ENCODE measurements around the gene LYPLAL1.

The LYPLAL1 gene

GRCh38 chr1:219155135-219155534 lies 18.5 kb upstream of the LYPLAL1 start:
- no peaks in the 10 kb centered on the region for H3K9me2 ChIP-seq (replicated peaks; ENCODE audit: insufficient read depth, low read length)

GRCh38 chr1:219159946-219160645 lies 13.6 kb upstream of the LYPLAL1 start:
- Histone ChIP-seq H4K20me1 (ENCODE audit: insufficient read depth, low read length) (no peaks in the 10 kb centered on the region), H3K4me1 (ENCODE audit: low read length) (no peaks in the 10 kb centered on the region), H3K9me2 (replicated peaks; ENCODE audit: insufficient read depth, low read length) (no peaks in the 10 kb centered on the region), H2AFZ (ENCODE audit: low read length) (no peak overlapping the region), H3K9ac (ENCODE audit: low read length) (no peak overlapping the region), H3K27ac (ENCODE audit: low read length) (no peak overlapping the region), H3K27me3 (replicated peaks; ENCODE audit: insufficient read depth, low read length) (no peaks in the 10 kb centered on the region), H3K36me3 (replicated peaks; ENCODE audit: insufficient read depth, low read length) (no peaks in the 10 kb centered on the region), H3K4me3 (ENCODE audit: low read length) (no peak overlapping the region), H3F3A (ENCODE audit: insufficient read depth, low read length) (no peaks in the 10 kb centered on the region), H3K4me2 (ENCODE audit: low read depth, low read length) (no peak overlapping the region), H3K9me3 (replicated peaks; ENCODE audit: insufficient read depth, low read length) (no peaks in the 10 kb centered on the region), H3K79me2 (ENCODE audit: low read length) (no peaks in the 10 kb centered on the region)
- no peak for TF ChIP-seq EZH2phosphoT487 (IDR thresholded peaks at IDR 0.05; ENCODE audit: low read length)
- TF ChIP-seq CTCF (IDR thresholded peaks at IDR 0.05; ENCODE audit: low read length) = no peak
- no peak for TF ChIP-seq EZH2 (optimal IDR thresholded peaks at IDR 0.05; ENCODE audit: low read depth, low read length)
- DNase-seq = no peak

More at GRCh38 chr1:219155135-219155534, 18.5 kb upstream of the LYPLAL1 start:
- H4K20me1 ChIP-seq (ENCODE audit: insufficient read depth, low read length) = no peaks in the 10 kb centered on the region
- no peak overlapping the region for H3K4me2 ChIP-seq (ENCODE audit: low read depth, low read length)
- H3K27ac ChIP-seq (ENCODE audit: low read length) = no peak overlapping the region
- H3K36me3 ChIP-seq (replicated peaks; ENCODE audit: insufficient read depth, low read length) = no peaks in the 10 kb centered on the region
- H3K4me1 ChIP-seq (ENCODE audit: low read length) = no peaks in the 10 kb centered on the region
- no peak overlapping the region for H2AFZ ChIP-seq (ENCODE audit: low read length)
- no peaks in the 10 kb centered on the region for H3F3A ChIP-seq (ENCODE audit: insufficient read depth, low read length)
- TF ChIP-seq EZH2 (optimal IDR thresholded peaks at IDR 0.05; ENCODE audit: low read depth, low read length) (no peak), CTCF (IDR thresholded peaks at IDR 0.05; ENCODE audit: low read length) (no peak), EZH2phosphoT487 (IDR thresholded peaks at IDR 0.05; ENCODE audit: low read length) (no peak)
- no peaks in the 10 kb centered on the region for H3K27me3 ChIP-seq (replicated peaks; ENCODE audit: insufficient read depth, low read length)
- no peak overlapping the region for H3K9ac ChIP-seq (ENCODE audit: low read length)
- no peaks in the 10 kb centered on the region for H3K79me2 ChIP-seq (ENCODE audit: low read length)
- no peak for DNase-seq
- H3K4me3 ChIP-seq (ENCODE audit: low read length) = no peak overlapping the region
- no peaks in the 10 kb centered on the region for H3K9me3 ChIP-seq (replicated peaks; ENCODE audit: insufficient read depth, low read length)

GRCh38 chr1:219160967-219161366 lies 12.7 kb upstream of the LYPLAL1 start:
- H3K27me3 ChIP-seq (replicated peaks; ENCODE audit: insufficient read depth, low read length) = no peaks in the 10 kb centered on the region
- no peak overlapping the region for H3K27ac ChIP-seq (ENCODE audit: low read length)
- H3K36me3 ChIP-seq (replicated peaks; ENCODE audit: insufficient read depth, low read length) = no peaks in the 10 kb centered on the region
- no peaks in the 10 kb centered on the region for H4K20me1 ChIP-seq (ENCODE audit: insufficient read depth, low read length)
- no peak overlapping the region for H2AFZ ChIP-seq (ENCODE audit: low read length)
- H3K79me2 ChIP-seq (ENCODE audit: low read length) = no peaks in the 10 kb centered on the region
- DNase-seq = no peak
- H3K4me3 ChIP-seq (ENCODE audit: low read length) = no peak overlapping the region
- H3K4me2 ChIP-seq (ENCODE audit: low read depth, low read length) = no peak overlapping the region
- no peak overlapping the region for H3K9ac ChIP-seq (ENCODE audit: low read length)
- TF ChIP-seq EZH2 (optimal IDR thresholded peaks at IDR 0.05; ENCODE audit: low read depth, low read length) (no peak), CTCF (IDR thresholded peaks at IDR 0.05; ENCODE audit: low read length) (no peak), EZH2phosphoT487 (IDR thresholded peaks at IDR 0.05; ENCODE audit: low read length) (no peak)
- no peaks in the 10 kb centered on the region for H3F3A ChIP-seq (ENCODE audit: insufficient read depth, low read length)
- H3K9me3 ChIP-seq (replicated peaks; ENCODE audit: insufficient read depth, low read length) = no peaks in the 10 kb centered on the region
- H3K9me2 ChIP-seq (replicated peaks; ENCODE audit: insufficient read depth, low read length) = no peaks in the 10 kb centered on the region
- no peaks in the 10 kb centered on the region for H3K4me1 ChIP-seq (ENCODE audit: low read length)

Measured in MM.1S (cell line).